ENCODE results near the gene LLGL1.
"Not testable (repeated sequence)": the region's sequence is repeated elsewhere in the genome, so short reads cannot be mapped to it uniquely, and the experiment has no call there.

Gene LLGL1

GRCh38 chr17:18206962-18207361 is 18.5 kb upstream of the LLGL1 start:
- H3K9me3 ChIP-seq (ENCODE audit: insufficient read depth, low read length) = no peaks in the 10 kb centered on the region
- no peak overlapping the region for H3K27ac ChIP-seq (ENCODE audit: low read depth, low read length)
- H3K4me3 ChIP-seq (ENCODE audit: insufficient read depth, low read length, poor library complexity, severe bottlenecking) = no peak overlapping the region
- no peak overlapping the region for H3K4me2 ChIP-seq (ENCODE audit: low read depth, low read length, poor library complexity, severe bottlenecking)
- H4K20me1 ChIP-seq (ENCODE audit: low read depth, low read length) = no peaks in the 10 kb centered on the region
- no peak overlapping the region for H3K9ac ChIP-seq (ENCODE audit: low read length)
- no peaks in the 10 kb centered on the region for H3F3A ChIP-seq (ENCODE audit: insufficient read depth)
- H3K36me3 ChIP-seq (ENCODE audit: low read length) = peaks cover 3% of the 10 kb centered on the region; the same call in 1 of the 2 replicates
- no peaks in the 10 kb centered on the region for H3K9me2 ChIP-seq (replicated peaks; ENCODE audit: insufficient read depth, low read length)
- H3K79me2 ChIP-seq (ENCODE audit: insufficient read depth, low read length) = peaks cover 18% of the 10 kb centered on the region
- no peaks in the 10 kb centered on the region for H3K27me3 ChIP-seq (ENCODE audit: low read length)
- TF ChIP-seq EZH2phosphoT487 (conservative IDR thresholded peaks at IDR 0.05; ENCODE audit: low read length) (no peak), CTCF (IDR thresholded peaks at IDR 0.05; ENCODE audit: insufficient read depth, low read length, poor library complexity, severe bottlenecking) (no peak)
- H2AFZ ChIP-seq (ENCODE audit: low read depth, low read length, severe bottlenecking) = no peak overlapping the region

GRCh38 chr17:18208092-18208491 is 17.3 kb upstream of the LLGL1 start:
- TF ChIP-seq EZH2phosphoT487 (conservative IDR thresholded peaks at IDR 0.05; ENCODE audit: low read length) (no peak), CTCF (IDR thresholded peaks at IDR 0.05; ENCODE audit: insufficient read depth, low read length, poor library complexity, severe bottlenecking) (no peak)
- Histone ChIP-seq H3K9ac (ENCODE audit: low read length) (no peak overlapping the region), H3K79me2 (ENCODE audit: insufficient read depth, low read length) (peaks cover 10% of the 10 kb centered on the region; the same call in 1 of the 2 replicates), H3K36me3 (ENCODE audit: low read length) (peaks cover 3% of the 10 kb centered on the region; the same call in 1 of the 2 replicates), H3K4me3 (ENCODE audit: insufficient read depth, low read length, poor library complexity, severe bottlenecking) (no peak overlapping the region), H3K9me3 (ENCODE audit: insufficient read depth, low read length) (no peaks in the 10 kb centered on the region), H3K27ac (ENCODE audit: low read depth, low read length) (no peak overlapping the region), H3K9me2 (replicated peaks; ENCODE audit: insufficient read depth, low read length) (no peaks in the 10 kb centered on the region), H3F3A (ENCODE audit: insufficient read depth) (0 out of 2 replicates have a peak, but pooled peaks cover 3% of the 10 kb centered on the region), H2AFZ (ENCODE audit: low read depth, low read length, severe bottlenecking) (no peak overlapping the region), H3K27me3 (ENCODE audit: low read length) (no peaks in the 10 kb centered on the region), H4K20me1 (ENCODE audit: low read depth, low read length) (no peaks in the 10 kb centered on the region), H3K4me2 (ENCODE audit: low read depth, low read length, poor library complexity, severe bottlenecking) (no peak overlapping the region)

DNA sequence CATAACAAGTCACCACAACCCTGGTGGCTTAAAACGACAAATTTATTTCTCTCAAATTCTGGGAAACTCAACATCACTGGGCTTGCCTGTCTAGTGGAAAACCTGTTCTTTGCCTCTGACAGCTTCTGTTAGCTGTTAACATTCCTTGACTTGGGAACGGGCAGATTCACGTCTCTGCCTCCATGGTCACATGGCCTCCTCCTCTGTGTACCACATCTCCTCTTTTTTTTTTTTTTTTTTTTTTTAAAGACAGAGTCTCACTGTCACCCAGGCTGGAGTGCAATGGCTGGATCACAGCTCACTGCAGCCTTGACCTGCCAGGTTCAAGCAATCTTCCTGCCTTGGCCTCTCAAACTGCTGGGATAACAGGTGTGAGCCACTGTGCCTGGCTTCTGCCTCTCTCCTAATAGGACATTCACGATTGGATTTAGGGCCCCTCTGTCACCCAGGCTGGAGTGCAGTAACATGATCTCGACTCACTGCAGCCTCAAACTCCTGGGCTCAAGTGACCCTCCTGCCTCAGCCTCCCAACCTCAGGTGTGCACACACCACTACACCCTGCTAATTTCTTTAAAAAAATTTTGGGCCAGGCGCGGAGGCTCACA is 11.7 kb upstream of the LLGL1 start:
- no peak overlapping the region for H2AFZ ChIP-seq (ENCODE audit: low read depth, low read length, severe bottlenecking)
- H4K20me1 ChIP-seq (ENCODE audit: low read depth, low read length) = no peaks in the 10 kb centered on the region
- H3K9ac ChIP-seq (ENCODE audit: low read length) = no peak overlapping the region
- no peaks in the 10 kb centered on the region; the same call in 1 of the 2 replicates for H3K36me3 ChIP-seq (ENCODE audit: low read length)
- no peaks in the 10 kb centered on the region for H3K9me2 ChIP-seq (replicated peaks; ENCODE audit: insufficient read depth, low read length)
- H3K4me3 ChIP-seq (ENCODE audit: insufficient read depth, low read length, poor library complexity, severe bottlenecking) = no peak overlapping the region
- no peaks in the 10 kb centered on the region for H3K27me3 ChIP-seq (ENCODE audit: low read length)
- H3F3A ChIP-seq (ENCODE audit: insufficient read depth) = 0 out of 2 replicates have a peak, but pooled peaks cover 3% of the 10 kb centered on the region
- no peaks in the 10 kb centered on the region for H3K79me2 ChIP-seq (ENCODE audit: insufficient read depth, low read length)
- H3K4me2 ChIP-seq (ENCODE audit: low read depth, low read length, poor library complexity, severe bottlenecking) = no peak overlapping the region
- H3K9me3 ChIP-seq (ENCODE audit: insufficient read depth, low read length) = no peaks in the 10 kb centered on the region
- H3K27ac ChIP-seq (ENCODE audit: low read depth, low read length) = no peak overlapping the region
- TF ChIP-seq CTCF (IDR thresholded peaks at IDR 0.05; ENCODE audit: insufficient read depth, low read length, poor library complexity, severe bottlenecking) (no peak), EZH2phosphoT487 (conservative IDR thresholded peaks at IDR 0.05; ENCODE audit: low read length) (no peak)

DNA sequence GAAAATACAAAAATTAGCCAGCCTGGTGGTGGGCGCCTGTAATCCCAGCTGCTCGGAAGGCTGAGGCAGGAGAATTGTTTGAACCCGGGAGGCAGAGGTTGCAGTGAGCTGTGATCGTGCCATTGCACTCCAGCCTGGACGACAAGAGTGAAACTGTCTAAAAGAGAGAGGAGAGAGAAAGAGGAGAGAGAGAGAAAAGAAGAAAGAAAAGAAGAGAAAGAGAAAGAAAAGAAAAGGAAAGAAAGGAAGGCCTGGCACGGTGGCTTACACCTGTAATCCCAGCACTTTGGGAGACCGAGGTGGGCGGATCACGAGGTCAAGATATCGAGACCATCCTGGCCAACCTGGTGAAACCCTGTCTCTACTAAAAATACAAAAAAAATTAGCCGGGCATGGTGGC is 8.5 kb upstream of the LLGL1 start:
- H3K4me2 ChIP-seq (ENCODE audit: low read depth, low read length, poor library complexity, severe bottlenecking); H3K36me3 ChIP-seq (ENCODE audit: low read length); H3K27ac ChIP-seq (ENCODE audit: low read depth, low read length); H3K79me2 ChIP-seq (ENCODE audit: insufficient read depth, low read length); H3K9me3 ChIP-seq (ENCODE audit: insufficient read depth, low read length); H3K4me3 ChIP-seq (ENCODE audit: insufficient read depth, low read length, poor library complexity, severe bottlenecking); H3K9ac ChIP-seq (ENCODE audit: low read length); H3K27me3 ChIP-seq (ENCODE audit: low read length); H3F3A ChIP-seq (ENCODE audit: insufficient read depth); H4K20me1 ChIP-seq (ENCODE audit: low read depth, low read length); H3K9me2 ChIP-seq (replicated peaks; ENCODE audit: insufficient read depth, low read length); H2AFZ ChIP-seq (ENCODE audit: low read depth, low read length, severe bottlenecking): not testable (repeated sequence)

All from SU-DHL-6 (cell line).